Testis (tissue), 3 donors: ENCODE measurements around the gene PILRA. TPM values are rescaled to one million over a fixed set of nuclear protein-coding genes. Genes with fewer than 3 reads are reported as not detected.
"Not testable (repeated sequence)": the region's sequence is repeated elsewhere in the genome, so short reads cannot be mapped to it uniquely, and the experiment has no call there.

Experiments used
- DNase-seq: peaks from one replicate; pipeline ENCODE4 v3.0.0-alpha.2; 2019
- H3K27ac ChIP-seq, 2 donors: fragments of 200-600 bp; sonication (generic); one replicate each; pipeline ENCODE4 v1.5.1; 2019
- H3K27me3 ChIP-seq: fragments of 200-600 bp; sonication (generic); one replicate; pipeline ENCODE4 v1.5.1; 2019
- H3K36me3 ChIP-seq: fragments of 200-600 bp; sonication (generic); one replicate; pipeline ENCODE4 v1.5.1; 2017; ENCODE audit warnings: low read depth; ENCODE audit errors: missing control alignments
- H3K4me1 ChIP-seq: fragments of 200-600 bp; sonication (generic); one replicate; pipeline ENCODE4 v1.5.1; 2019
- H3K4me3 ChIP-seq, 2 donors: fragments of 200-600 bp; sonication (generic); one replicate each; pipeline ENCODE4 v1.5.1; 2017 to 2019
- H3K9me3 ChIP-seq: fragments of 200-600 bp; sonication (generic); one replicate; pipeline ENCODE4 v1.5.1; 2017
- POLR2A ChIP-seq: fragments of 450-650 bp; IDR thresholded peaks from one replicate; pipeline ENCODE4 v1.6.1; 2017; ENCODE audit warnings: antibody characterized with exemption, mild to moderate bottlenecking, moderate library complexity
- WGBS, 2 donors: methylation state at CpG; one replicate each; pipeline ENCODE4 v1.1.5; 2018; 5-methylcytosine and 5-hydroxymethylcytosine counted together
- intact Hi-C: fragments of 100-400 bp; cut with DNase I; formaldehyde crosslinking; loops from one replicate; pipeline ENCODE4 v1.15.1; 2023; ENCODE audit warnings: low total_unique reads
- polyA plus RNA-seq: library from polyadenylated mRNA; stranded (reverse); fragments of 350-450 nt; fragmentation: Illumina TruSeq; extraction: RNeasy Lipid Tissue Mini Kit (QIAGEN cat#74804); gene quantifications from one replicate; pipeline ENCODE4 v1.2.3, GENCODE V29; 2014; ENCODE audit warnings: low read depth, low replicate concordance; ENCODE audit not compliant: insufficient read depth
- total RNA-seq, 2 donors: library from RNA; depleted of rRNA; stranded (reverse); fragments of >200 nt; gene quantifications; one replicate each; pipeline ENCODE4 v1.2.3, GENCODE V29; 2016
- TF ChIP-seq, protein P1 (sequence below), 3 experiments: fragments of 450-650 bp in 2 of 3; fragments of 200-600 bp in 1 of 3; sonication (generic) in 1 of 3; IDR thresholded peaks; one replicate each; pipeline ENCODE4 v1.5.1; 2016 to 2019; ENCODE audit warnings: antibody characterized with exemption in 3 of 3, mild to moderate bottlenecking in 2 of 3, moderate library complexity in 1 of 3

Gene PILRA
- total and polyA plus RNA-seq, 3 donors from 2014 or later = 12.0 to 18.0 (median 16.3) TPM

GRCh38 chr7:100342765-100343164, 30.5 kb upstream of the PILRA start:
- DNase-seq = no peak
- Histone ChIP-seq H3K4me1 (peaks cover 42% of the 10 kb centered on the region), H3K27ac (peak overlapping the region in 1 of 2 donors; percentile 90), H3K9me3 (no peaks in the 10 kb centered on the region), H3K36me3 (no peaks in the 10 kb centered on the region), H3K4me3 (no peak overlapping the region), H3K27me3 (no peaks in the 10 kb centered on the region)
- intact Hi-C loops = loop anchor here (10.0 kb wide), 1 partner anchor 62 kb away; no protein-coding TSS in a partner anchor
- no peak for TF ChIP-seq POLR2A
- TF ChIP-seq, protein P1, sequence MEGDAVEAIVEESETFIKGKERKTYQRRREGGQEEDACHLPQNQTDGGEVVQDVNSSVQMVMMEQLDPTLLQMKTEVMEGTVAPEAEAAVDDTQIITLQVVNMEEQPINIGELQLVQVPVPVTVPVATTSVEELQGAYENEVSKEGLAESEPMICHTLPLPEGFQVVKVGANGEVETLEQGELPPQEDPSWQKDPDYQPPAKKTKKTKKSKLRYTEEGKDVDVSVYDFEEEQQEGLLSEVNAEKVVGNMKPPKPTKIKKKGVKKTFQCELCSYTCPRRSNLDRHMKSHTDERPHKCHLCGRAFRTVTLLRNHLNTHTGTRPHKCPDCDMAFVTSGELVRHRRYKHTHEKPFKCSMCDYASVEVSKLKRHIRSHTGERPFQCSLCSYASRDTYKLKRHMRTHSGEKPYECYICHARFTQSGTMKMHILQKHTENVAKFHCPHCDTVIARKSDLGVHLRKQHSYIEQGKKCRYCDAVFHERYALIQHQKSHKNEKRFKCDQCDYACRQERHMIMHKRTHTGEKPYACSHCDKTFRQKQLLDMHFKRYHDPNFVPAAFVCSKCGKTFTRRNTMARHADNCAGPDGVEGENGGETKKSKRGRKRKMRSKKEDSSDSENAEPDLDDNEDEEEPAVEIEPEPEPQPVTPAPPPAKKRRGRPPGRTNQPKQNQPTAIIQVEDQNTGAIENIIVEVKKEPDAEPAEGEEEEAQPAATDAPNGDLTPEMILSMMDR (IDR thresholded peaks at IDR 0.05) = no peak
- 40 to 70% methylated on average over 1 to 6 of the region's 6 CpGs for WGBS, 2 donors

DNA sequence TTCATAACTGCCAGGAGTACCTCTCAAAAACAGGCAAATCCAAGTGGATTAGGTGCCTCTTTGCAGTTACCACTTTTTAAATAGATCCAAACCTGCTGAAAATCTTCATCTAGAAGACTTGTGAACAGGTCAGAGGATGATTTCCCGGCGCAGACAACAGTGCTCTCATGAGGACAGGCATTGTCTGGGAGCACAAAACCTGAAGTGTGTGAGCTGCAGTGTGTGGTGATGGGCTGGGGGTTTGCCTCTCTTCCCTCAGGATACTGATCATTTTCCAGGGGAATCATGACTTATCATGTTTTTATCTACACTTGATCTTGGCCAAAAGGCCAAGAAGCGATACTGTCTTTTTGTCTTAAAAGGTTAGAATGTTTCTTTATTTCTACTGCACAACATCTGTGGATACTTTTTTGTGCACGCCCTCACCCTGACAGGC, 29.1 kb upstream of the PILRA start:
- DNase-seq, H3K4me3 ChIP-seq, H3K9me3 ChIP-seq, H3K27me3 ChIP-seq, H3K36me3 ChIP-seq: not testable (repeated sequence)
- Histone ChIP-seq H3K27ac (peak overlapping the region; percentile 89 to 90), H3K4me1 (peaks cover 50% of the 10 kb centered on the region)
- intact Hi-C loops = loop anchor here (10.0 kb wide), 1 partner anchor 61 kb away; no protein-coding TSS in a partner anchor
- 55 to 73% methylated on average over 3 of the region's 4 CpGs for WGBS, 2 donors

DNA sequence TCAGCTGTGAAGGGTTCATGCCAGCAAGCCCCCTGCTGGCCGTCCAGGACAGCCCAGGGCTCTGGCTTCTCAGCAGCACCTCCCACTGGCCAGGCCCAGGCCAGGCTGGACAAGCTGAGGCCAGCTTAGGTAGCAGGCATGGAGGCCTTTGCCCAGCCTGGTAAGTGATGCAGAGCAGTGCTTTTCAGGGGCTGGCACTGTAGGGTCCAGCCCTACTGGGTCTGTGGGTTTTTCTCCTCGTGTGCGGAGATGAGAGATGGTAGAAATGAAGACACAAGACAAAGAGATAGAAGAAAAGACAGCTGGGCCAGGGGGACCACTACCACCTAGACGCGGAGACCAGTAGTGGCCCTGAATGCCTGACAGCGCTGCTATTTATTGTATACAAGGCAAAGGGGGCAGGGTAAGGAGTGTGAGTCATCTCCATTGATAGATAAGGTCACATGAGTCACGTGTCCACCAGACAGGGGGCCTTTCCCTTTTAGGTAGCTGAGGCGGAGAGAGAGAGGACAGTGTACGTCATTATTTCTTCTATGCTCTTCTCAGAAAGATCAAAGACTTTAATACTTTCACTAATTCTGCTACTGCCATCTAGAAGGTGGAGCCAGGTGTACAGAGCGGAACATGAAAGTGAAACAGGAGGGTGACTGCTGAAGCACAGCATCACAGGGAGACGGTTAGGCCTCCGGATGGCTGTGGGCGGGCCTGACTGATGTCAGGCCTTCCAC, 28.6 kb upstream of the PILRA start:
- H3K36me3 ChIP-seq, H3K4me3 ChIP-seq, H3K27me3 ChIP-seq, H3K9me3 ChIP-seq: not testable (repeated sequence)
- Histone ChIP-seq H3K4me1 (peaks cover 55% of the 10 kb centered on the region), H3K27ac (peak overlapping the region; percentile 89 to 90)
- intact Hi-C loops = loop anchor here (10.0 kb wide), 1 partner anchor 60 kb away; no protein-coding TSS in a partner anchor
- WGBS, 2 donors = 63% methylated on average over 8 to 9 of the region's 13 CpGs
- DNase-seq = peak; percentile 76
- TF ChIP-seq, protein P1 (IDR thresholded peaks at IDR 0.05) = peak in 2 of 3 experiments; percentile 30 to 49

GRCh38 chr7:100345288-100345672, 28.0 kb upstream of the PILRA start:
- H3K27me3 ChIP-seq, H3K4me3 ChIP-seq, H3K9me3 ChIP-seq, H3K36me3 ChIP-seq: not testable (repeated sequence)
- Histone ChIP-seq H3K4me1 (peaks cover 58% of the 10 kb centered on the region), H3K27ac (peak overlapping the region in 1 of 2 donors; percentile 89)
- intact Hi-C loops = loop anchor here (10.0 kb wide), 1 partner anchor 60 kb away; no protein-coding TSS in a partner anchor
- peak; percentile 94 for DNase-seq
- 10 to 56% methylated on average over 2 of the region's 5 CpGs for WGBS, 2 donors
- TF ChIP-seq, protein P1 (IDR thresholded peaks at IDR 0.05) = peak in 2 of 3 experiments; percentile 27 to 32

- Histone ChIP-seq H3K9me3 (no peaks in the 10 kb centered on the region), H3K27me3 (no peaks in the 10 kb centered on the region), H3K4me1 (peaks cover 58% of the 10 kb centered on the region), H3K4me3 (no peak overlapping the region), H3K27ac (peak overlapping the region; percentile 87 to 88), H3K36me3 (no peaks in the 10 kb centered on the region)
- intact Hi-C loops = loop anchor here (10.0 kb wide), 1 partner anchor 58 kb away; no protein-coding TSS in a partner anchor
- DNase-seq = peak; percentile 60
- TF ChIP-seq, protein P1 (IDR thresholded peaks at IDR 0.05) = no peak
Measured at GRCh38 chr7:100346921-100347320, 26.4 kb upstream of the PILRA start.
